Measurements from ENCODE around the gene NAA40.
A peak's percentile ranks its signal among the peaks of the same experiment; 100 is the strongest.

Gene NAA40

GRCh38 chr11:63938479-63939396 is at the start of gene NAA40:
NAA40 (plus strand) TSS chr11:63939002; CDS start chr11:63939097, 95 bp downstream.
- DNase-seq (ENCODE audit: low spot score) = peak; percentile 83

- no peak for DNase-seq (ENCODE audit: low spot score)
Observed at GRCh38 chr11:63889344-63889743, 49.5 kb upstream of the NAA40 start.

DNA sequence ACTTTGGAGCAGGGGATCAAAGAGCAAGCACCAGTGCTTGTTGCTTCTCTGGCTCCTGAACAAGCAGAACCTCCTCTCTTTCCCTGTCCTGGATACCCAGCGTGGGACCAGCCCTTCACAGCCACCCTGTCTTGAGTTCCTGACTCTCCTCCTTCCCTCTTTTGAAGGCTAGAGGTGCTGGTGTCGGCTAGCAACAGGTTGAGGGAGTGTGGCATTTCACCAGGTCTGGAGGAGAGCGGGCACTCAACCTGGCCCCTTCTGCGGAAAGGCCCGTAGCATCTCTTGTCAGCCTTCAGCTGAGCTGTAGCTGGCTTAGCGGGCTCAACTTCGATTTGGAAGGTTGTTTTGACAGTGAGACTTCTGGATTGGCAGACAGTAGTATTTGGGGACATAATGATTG is 48.4 kb upstream of the NAA40 start:
- DNase-seq (ENCODE audit: low spot score) = no peak

GRCh38 chr11:63892228-63892627 is 46.6 kb upstream of the NAA40 start:
- no peak for DNase-seq (ENCODE audit: low spot score)

- DNase-seq (ENCODE audit: low spot score) = no peak
Observed at GRCh38 chr11:63893355-63893754, 45.4 kb upstream of the NAA40 start.

DNA sequence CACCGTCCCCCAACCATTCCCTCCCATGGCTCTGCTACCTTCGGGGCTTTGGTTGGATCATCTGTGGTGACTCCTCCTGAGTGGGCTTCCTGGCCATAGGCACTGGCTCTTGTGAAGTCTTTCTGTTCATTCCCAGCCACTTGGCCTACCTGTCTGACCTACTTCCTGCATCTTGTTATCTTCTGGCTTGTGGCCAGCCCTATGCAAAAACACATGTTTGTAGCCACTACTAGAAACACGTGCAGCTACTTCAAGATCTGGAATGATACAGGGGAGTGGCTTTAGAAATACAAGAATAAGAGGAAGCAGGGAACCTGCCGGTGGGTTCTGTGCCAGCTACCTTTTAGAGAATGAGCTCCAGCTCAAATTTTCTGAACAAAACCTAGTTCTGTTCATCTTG is 42.7 kb upstream of the NAA40 start:
- no peak for DNase-seq (ENCODE audit: low spot score)

DNA sequence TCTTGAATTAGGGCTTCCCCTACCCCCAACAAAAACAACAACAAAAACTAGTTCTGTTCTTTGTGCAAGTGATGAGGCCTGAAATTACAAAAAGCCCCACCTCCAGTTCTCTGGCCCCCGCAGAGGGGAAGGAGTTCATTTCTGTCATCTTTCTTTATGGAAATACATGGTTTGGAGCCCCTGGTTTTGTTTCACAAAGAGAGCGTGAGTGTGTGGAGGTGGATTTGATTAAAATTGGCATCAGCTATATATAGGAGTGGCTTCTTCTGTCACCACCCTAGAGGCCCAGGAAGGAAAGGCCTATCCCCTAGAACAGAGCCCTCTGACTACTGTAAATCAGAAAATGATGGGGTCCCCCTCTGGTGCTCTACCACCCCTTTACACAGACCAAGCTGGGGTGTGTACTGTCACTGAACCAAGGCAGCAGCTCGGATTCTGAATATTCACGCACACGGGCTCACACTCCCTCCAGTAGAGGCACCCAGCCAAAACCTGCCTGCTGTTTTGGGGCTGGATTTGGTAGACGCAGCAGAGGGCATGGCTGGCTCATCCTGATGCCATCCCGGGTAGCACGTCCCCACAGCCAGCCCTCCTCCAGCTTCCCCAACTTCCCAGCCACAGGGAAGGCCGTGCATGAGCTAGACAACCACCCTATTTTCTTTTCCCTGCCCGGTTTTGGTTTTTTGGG is 41.2 kb upstream of the NAA40 start:
- no peak for DNase-seq (ENCODE audit: low spot score)

GRCh38 chr11:63901660-63902059 is 37.1 kb upstream of the NAA40 start:
- DNase-seq (ENCODE audit: low spot score) = no peak

- no peak for DNase-seq (ENCODE audit: low spot score)
Observed at GRCh38 chr11:63903884-63904283, 34.9 kb upstream of the NAA40 start.

DNA sequence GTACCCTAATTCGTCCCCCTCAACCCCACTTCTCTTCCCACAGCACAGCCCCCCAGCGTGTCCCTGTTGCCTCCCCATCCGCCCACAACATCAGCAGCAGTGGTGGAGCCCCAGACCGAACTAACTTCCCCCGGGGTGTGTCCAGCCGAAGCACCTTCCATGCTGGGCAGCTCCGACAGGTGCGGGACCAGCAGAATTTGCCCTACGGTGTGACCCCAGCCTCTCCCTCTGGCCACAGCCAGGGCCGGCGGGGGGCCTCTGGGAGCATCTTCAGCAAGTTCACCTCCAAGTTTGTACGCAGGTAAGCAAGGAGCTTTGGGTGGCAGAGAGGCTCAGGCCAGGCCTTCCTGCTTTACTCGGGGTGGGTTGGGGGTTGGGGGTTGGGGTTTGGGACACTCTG is 34.1 kb upstream of the NAA40 start:
- no peak for DNase-seq (ENCODE audit: low spot score)

GRCh38 chr11:63905179-63905578 is 33.6 kb upstream of the NAA40 start:
- no peak for DNase-seq (ENCODE audit: low spot score)

- DNase-seq (ENCODE audit: low spot score) = no peak
Observed at GRCh38 chr11:63906087-63906486, 32.7 kb upstream of the NAA40 start.

DNA sequence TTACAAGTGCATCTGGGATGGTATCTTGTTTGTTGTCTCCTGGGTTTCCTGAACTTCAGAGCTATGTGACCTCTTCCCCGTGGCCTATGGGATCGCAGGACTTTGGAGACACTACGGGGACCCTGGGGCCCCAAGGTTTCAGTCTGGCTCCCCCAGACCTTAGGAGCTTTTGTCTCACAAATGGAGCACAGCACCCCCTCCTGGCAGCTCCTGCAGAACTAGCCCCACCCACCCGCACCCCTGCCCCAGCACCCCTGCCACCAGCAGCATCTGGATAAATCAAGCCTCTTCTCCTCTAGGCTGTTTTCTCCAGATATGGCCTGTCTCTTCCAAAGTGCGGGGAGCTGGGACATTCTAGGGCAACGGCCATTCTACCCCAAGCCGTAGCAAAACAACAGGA is 32.2 kb upstream of the NAA40 start:
- no peak for DNase-seq (ENCODE audit: low spot score)

DNA sequence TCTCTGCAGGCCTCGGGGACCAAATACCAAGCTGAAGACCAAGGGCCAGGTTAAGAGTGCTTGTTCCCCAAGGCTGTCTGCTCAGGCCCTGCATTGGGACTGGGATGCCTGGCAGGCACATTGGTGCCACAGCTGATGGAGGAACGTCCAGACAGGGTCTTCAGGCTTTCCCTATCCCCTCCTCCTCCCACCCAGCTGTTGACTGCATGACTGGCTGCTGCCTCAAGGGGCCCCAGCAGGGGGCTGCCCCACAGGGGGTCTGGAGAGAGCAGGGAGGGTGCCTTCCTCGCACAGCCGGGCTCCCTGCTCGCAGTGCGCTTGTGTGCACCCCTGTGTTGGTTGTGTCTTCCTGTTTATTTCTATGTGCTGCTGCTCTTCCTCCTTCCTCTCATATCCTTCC is 31.7 kb upstream of the NAA40 start:
- no peak for DNase-seq (ENCODE audit: low spot score)

DNA sequence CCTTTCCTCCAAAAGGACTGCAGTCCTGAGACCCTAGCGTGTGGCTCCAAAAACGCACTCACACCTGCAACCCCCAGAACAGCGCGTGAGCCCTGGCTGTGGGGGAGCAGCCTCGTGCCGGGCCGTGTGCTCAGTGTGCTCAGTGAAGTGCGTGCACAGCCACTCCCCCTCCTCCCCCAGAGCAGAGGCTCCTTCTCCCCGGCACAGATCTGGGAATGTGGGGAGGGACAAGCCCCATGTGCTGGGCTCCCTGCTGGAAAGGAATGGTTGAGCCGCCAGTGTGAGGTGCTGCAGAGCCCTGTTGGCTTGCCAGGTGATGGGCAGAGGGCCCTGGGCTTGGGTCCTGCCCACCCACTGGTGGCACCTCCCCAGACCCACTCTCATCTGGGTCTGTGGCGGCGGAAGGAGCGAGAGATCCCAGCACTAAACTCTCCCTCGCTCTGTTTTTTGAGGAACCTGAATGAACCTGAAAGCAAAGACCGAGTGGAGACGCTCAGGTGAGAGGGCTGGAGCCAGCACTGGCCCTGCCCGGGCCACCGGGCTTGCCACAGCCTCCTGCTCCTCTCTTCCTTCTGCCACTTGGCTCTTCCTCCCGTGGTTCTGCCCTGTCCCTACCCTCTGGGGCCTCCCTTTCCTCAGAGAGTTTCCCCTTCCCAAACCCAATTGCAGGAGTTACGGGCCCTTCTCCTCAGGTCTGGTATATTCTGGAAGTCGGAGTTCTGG is 30.8 kb upstream of the NAA40 start:
- DNase-seq (ENCODE audit: low spot score) = no peak

DNA sequence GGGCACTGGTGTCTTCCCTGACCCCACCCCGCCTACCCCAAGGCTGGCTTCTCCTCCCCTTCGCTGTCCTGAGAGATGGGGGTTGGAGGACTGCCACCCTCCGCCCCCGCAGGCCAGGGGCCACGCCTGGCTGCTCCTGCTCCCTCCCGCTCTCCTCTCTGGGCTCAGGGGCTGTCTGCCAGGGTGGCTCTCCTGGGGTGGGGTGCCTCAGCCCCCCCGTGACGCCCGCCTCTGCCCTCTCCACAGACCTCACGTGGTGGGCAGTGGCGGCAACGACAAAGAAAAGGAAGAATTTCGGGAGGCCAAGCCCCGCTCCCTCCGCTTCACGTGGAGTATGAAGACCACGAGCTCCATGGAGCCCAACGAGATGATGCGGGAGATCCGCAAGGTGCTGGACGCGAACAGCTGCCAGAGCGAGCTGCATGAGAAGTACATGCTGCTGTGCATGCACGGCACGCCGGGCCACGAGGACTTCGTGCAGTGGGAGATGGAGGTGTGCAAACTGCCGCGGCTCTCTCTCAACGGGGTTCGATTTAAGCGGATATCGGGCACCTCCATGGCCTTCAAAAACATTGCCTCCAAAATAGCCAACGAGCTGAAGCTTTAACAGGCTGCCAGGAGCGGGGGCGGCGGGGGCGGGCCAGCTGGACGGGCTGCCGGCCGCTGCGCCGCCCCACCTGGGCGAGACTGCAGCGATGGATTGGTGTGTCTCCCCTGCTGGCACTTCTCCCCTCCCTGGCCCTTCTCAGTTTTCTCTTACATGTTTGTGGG is 30.0 kb upstream of the NAA40 start:
- no peak for DNase-seq (ENCODE audit: low spot score)

DNA sequence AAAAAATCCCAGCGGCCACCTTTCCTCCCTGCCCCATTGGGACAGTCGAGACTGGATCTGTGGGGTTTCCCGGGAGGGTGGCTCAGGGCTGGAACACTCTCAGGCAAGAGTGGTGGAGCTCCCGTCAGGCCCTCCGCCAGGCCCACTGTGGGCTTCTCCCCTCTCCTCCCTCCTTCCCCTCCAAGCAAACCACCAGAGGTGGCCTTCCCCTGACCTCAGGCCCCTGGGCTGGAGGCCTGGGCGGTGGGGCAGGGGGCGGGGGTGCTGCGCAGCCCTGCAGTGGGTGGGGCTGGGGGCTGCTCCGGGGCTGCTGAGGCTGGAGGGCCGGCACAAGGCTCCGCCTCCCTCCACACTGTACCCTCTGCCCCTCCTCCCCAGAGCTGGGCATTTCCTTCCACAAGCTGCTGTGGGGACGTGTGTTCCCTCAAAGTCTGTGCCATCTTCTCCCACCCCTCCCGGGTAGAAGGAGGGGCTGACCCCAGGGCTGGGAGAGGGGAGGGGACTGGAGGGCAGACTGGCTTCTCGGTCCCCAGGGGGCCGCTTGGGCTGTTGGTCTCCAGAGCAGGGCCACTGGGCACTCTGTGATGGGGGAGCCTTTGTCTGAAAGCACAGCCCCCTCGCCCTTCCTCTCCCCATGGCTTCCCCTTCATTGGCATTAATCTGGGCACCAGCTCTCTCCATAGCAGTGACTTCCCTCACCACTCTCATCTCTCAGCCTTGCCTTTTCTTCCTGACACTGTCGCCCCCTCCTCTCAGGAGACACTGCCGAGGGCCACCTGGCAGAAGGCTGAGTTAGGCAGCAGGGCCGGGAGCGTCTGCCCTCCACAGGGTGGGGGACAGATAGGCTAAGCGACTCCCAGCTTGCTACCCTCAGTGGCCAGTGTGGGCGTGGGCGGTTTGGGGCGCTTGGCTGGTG is 29.0 kb upstream of the NAA40 start:
- no peak for DNase-seq (ENCODE audit: low spot score)

GRCh38 chr11:63910675-63911074 is 28.1 kb upstream of the NAA40 start:
- DNase-seq (ENCODE audit: low spot score) = no peak

- no peak for DNase-seq (ENCODE audit: low spot score)
Observed at GRCh38 chr11:63911440-63911839, 27.4 kb upstream of the NAA40 start.

DNA sequence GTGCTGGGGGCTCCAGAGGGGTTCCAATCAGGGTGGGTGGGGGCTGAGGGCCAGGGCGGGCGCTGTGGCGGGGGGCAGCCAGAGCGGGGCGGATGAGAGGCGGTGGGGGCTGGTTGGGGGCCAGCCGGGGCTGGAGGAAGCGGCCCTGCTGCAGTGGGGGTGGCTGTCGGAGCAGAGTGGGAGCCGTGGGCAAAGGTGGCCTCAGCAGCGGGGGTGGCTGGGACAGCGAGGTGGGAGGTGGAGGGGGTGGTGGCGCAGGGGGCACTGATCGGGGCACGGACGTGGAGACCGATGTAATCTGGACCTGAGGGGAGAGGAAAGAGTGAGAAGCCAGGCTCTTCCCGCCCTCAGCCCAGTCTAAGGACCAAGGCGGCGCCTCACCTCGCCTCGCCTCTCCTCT is 26.9 kb upstream of the NAA40 start:
- DNase-seq (ENCODE audit: low spot score) = no peak

GRCh38 chr11:63912678-63913077 is 26.1 kb upstream of the NAA40 start:
- DNase-seq (ENCODE audit: low spot score) = no peak
